B cell (primary cell): ENCODE results near the gene MYOD1. TPM values are rescaled to one million over a fixed set of nuclear protein-coding genes. Genes with fewer than 3 reads are reported as not detected.

Source experiments
- ATAC-seq: fragments of 200-7000 bp; cut with Tn5 transposase; one replicate; pipeline ENCODE4 v1.10.0; 2021; ENCODE audit warnings: low read depth, mild to moderate bottlenecking, moderate number of reproducible peaks, moderate library complexity
- CTCF ChIA-PET: fragments of 350-600 bp; sonication (Branson Sonifier 250); formaldehyde crosslinking; loops from one replicate; lab custom pipeline; 2021; ENCODE audit warnings: antibody characterized with exemption, inconsistent platforms; lab: Charles Lee
- POLR2A ChIA-PET: fragments of 350-600 bp; sonication (Branson Sonifier 250); formaldehyde crosslinking; loops from one replicate; lab custom pipeline; 2021; ENCODE audit warnings: antibody characterized with exemption; lab: Charles Lee
- DNase-seq: peaks from one replicate; pipeline ENCODE4 v3.0.0; 2013
- H2AFZ ChIP-seq: 2 replicates; pipeline ENCODE4 v1.6.1; 2012; ENCODE audit warnings: mild to moderate bottlenecking, low read depth, low read length; ENCODE audit not compliant: insufficient read depth, poor library complexity, severe bottlenecking
- H3K27ac ChIP-seq, 2 donors: 1 replicate in 1 of 2; 2 replicates in 1 of 2; pipeline ENCODE4 v1.5.1; 2012 to 2013; ENCODE audit warnings: low read length in 2 of 2, mild to moderate bottlenecking in 2 of 2, moderate library complexity in 1 of 2
- H3K27me3 ChIP-seq, 4 experiments: fragments of 200-600 bp in 1 of 4; sonication (generic) in 1 of 4; replicated peaks in 1 of 4; 1 replicate in 2 of 4; 2 replicates in 2 of 4; pipeline versions ENCODE4 v1.6.1 to v1.7.0; 2013 to 2016; ENCODE audit warnings: low read length in 3 of 4, mild to moderate bottlenecking in 2 of 4, mixed read lengths in 1 of 4, moderate library complexity in 1 of 4; ENCODE audit not compliant: insufficient read depth in 4 of 4, control insufficient read depth in 3 of 4; ENCODE audit errors: control extremely low read depth in 1 of 4
- H3K36me3 ChIP-seq, 2 experiments: replicated peaks in 1 of 2; 1 replicate in 1 of 2; 2 replicates in 1 of 2; pipeline versions ENCODE4 v1.6.1 to v1.7.1; 2013; ENCODE audit warnings: low read length in 1 of 2; ENCODE audit not compliant: insufficient read depth in 2 of 2, control insufficient read depth in 1 of 2; ENCODE audit errors: control extremely low read depth in 1 of 2, extremely low read depth in 1 of 2
- H3K4me1 ChIP-seq, 2 donors: fragments of 200-600 bp in 1 of 2; sonication (generic) in 1 of 2; 1 replicate in 1 of 2; 2 replicates in 1 of 2; pipeline versions ENCODE4 v1.5.1 to v1.6.1; 2013 to 2017; ENCODE audit warnings: low read length in 2 of 2; ENCODE audit not compliant: control insufficient read depth in 2 of 2, insufficient read depth in 2 of 2
- H3K4me2 ChIP-seq: replicated peaks from 2 replicates; pipeline ENCODE3; 2012; ENCODE audit warnings: mild to moderate bottlenecking, low read depth, low read length; ENCODE audit not compliant: poor library complexity, severe bottlenecking
- H3K4me3 ChIP-seq, 5 experiments: fragments of 200-600 bp in 1 of 5; sonication (generic) in 1 of 5; 1 replicate in 3 of 5; 2 replicates in 2 of 5; pipeline versions ENCODE4 v1.5.1 to v1.7.0; 2011 to 2016; ENCODE audit warnings: low read length in 4 of 5, mild to moderate bottlenecking in 4 of 5, low read depth in 2 of 5, control low read depth in 1 of 5, moderate library complexity in 1 of 5; ENCODE audit not compliant: insufficient read depth in 1 of 5; ENCODE audit errors: control extremely low read depth in 1 of 5, extremely low read depth in 1 of 5
- H3K79me2 ChIP-seq: fragments of 200-600 bp; sonication (generic); one replicate; pipeline ENCODE4 v1.6.0; 2016; ENCODE audit warnings: low read length; ENCODE audit not compliant: control insufficient read depth, insufficient read depth
- H3K9ac ChIP-seq: fragments of 200-600 bp; sonication (generic); 2 replicates; pipeline ENCODE4 v1.6.1; 2017; ENCODE audit warnings: mild to moderate bottlenecking, low read length, moderate library complexity
- H3K9me3 ChIP-seq, 3 donors: one replicate each; pipeline versions ENCODE4 v1.6.1 to v1.7.1; 2013; ENCODE audit warnings: low read length in 2 of 3; ENCODE audit not compliant: control insufficient read depth in 2 of 3, insufficient read depth in 1 of 3; ENCODE audit errors: control extremely low read depth in 1 of 3
- H4K20me1 ChIP-seq: 2 replicates; pipeline ENCODE4 v1.6.0; 2012; ENCODE audit warnings: mild to moderate bottlenecking, low read length; ENCODE audit not compliant: insufficient read depth, control insufficient read depth, poor library complexity, severe bottlenecking
- H3K27ac Mint-ChIP-seq: one replicate; pipeline ENCODE4 v1.8.0; 2021; ENCODE audit warnings: mixed read lengths
- H3K27me3 Mint-ChIP-seq: one replicate; pipeline ENCODE4 v1.8.0; 2021; ENCODE audit warnings: mixed read lengths
- H3K4me1 Mint-ChIP-seq: one replicate; pipeline ENCODE4 v1.8.0; 2021; ENCODE audit warnings: mixed read lengths
- H3K4me3 Mint-ChIP-seq: one replicate; pipeline ENCODE4 v1.8.0; 2021; ENCODE audit warnings: mixed read lengths
- H3K9me3 Mint-ChIP-seq: one replicate; pipeline ENCODE4 v1.8.0; 2022; ENCODE audit warnings: mixed read lengths; ENCODE audit not compliant: insufficient read depth
- EZH2 ChIP-seq: IDR thresholded peaks from 2 replicates; pipeline ENCODE4 v1.6.1; 2012; ENCODE audit warnings: borderline replicate concordance, low read depth, mild to moderate bottlenecking, moderate library complexity, low read length; ENCODE audit not compliant: insufficient read depth, poor library complexity, severe bottlenecking
- WGBS: methylation state at CpG from one replicate; pipeline ENCODE4 v1.1.5; 2013; ENCODE audit warnings: missing lambda C conversion rate; ENCODE audit not compliant: insufficient coverage; 5-methylcytosine and 5-hydroxymethylcytosine counted together
- intact Hi-C: fragments of 100-400 bp; cut with micrococcal nuclease; formaldehyde crosslinking; loops from one replicate; pipeline ENCODE4 v1.10.0; 2022
- polyA plus RNA-seq: library from polyadenylated mRNA; depleted of rRNA; stranded (reverse); fragments of >200 nt; gene quantifications from 2 replicates; pipeline ENCODE4 v1.2.3, GENCODE V29; 2012
- total RNA-seq, 2 donors: library from RNA; stranded (reverse); fragments of 120-200 nt in 1 of 2; gene quantifications; 1 replicate in 1 of 2; 2 replicates in 1 of 2; pipeline versions ENCODE4 v1.2.3 to v1.2.4, GENCODE V29; 2013 to 2022
- TF ChIP-seq, protein P1 (sequence below): fragments of 200-600 bp; IDR thresholded peaks from one replicate; pipeline ENCODE4 v1.8.0; 2022; ENCODE audit warnings: antibody characterized with exemption, mild to moderate bottlenecking

The MYOD1 gene
- total and polyA plus RNA-seq, 2 donors (not counting 1 experiment from before 2014, with no cell fraction given): not detected

- TF ChIP-seq EZH2: no peak
- TF ChIP-seq, protein P1, sequence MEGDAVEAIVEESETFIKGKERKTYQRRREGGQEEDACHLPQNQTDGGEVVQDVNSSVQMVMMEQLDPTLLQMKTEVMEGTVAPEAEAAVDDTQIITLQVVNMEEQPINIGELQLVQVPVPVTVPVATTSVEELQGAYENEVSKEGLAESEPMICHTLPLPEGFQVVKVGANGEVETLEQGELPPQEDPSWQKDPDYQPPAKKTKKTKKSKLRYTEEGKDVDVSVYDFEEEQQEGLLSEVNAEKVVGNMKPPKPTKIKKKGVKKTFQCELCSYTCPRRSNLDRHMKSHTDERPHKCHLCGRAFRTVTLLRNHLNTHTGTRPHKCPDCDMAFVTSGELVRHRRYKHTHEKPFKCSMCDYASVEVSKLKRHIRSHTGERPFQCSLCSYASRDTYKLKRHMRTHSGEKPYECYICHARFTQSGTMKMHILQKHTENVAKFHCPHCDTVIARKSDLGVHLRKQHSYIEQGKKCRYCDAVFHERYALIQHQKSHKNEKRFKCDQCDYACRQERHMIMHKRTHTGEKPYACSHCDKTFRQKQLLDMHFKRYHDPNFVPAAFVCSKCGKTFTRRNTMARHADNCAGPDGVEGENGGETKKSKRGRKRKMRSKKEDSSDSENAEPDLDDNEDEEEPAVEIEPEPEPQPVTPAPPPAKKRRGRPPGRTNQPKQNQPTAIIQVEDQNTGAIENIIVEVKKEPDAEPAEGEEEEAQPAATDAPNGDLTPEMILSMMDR: no peak
- no peak for DNase-seq
- Histone ChIP-seq H3K9me3 (no peaks in the 10 kb centered on the region), H3K27ac (no peak overlapping the region), H3K4me1 (no peaks in the 10 kb centered on the region), H3K4me2 (no peak overlapping the region), H3K36me3 (no peaks in the 10 kb centered on the region), H3K27me3 (no peaks in the 10 kb centered on the region), H3K4me3 (no peak overlapping the region), H4K20me1 (no peaks in the 10 kb centered on the region), H2AFZ (no peak overlapping the region), H3K79me2 (no peaks in the 10 kb centered on the region), H3K9ac (no peak overlapping the region)
- POLR2A ChIA-PET: no interaction called here
- Mint-ChIP-seq H3K27me3 (peaks cover 33% of the 10 kb centered on the region), H3K4me1 (no peaks in the 10 kb centered on the region), H3K27ac (no peak overlapping the region), H3K4me3 (no peak overlapping the region), H3K9me3 (no peaks in the 10 kb centered on the region)
- intact Hi-C loops: no loop called here
- CTCF ChIA-PET: no interaction called here
- 82% methylated on average over 19 of the region's 19 CpGs for WGBS
- no peak for ATAC-seq
These were observed 29.7 kb downstream of the MYOD1 start for GRCh38 chr11:17748761-17749721.
